CD4-positive, alpha-beta T cell treated with Interleukin-15 for 4 hours (primary cell): ENCODE results near the gene MPO.

Source experiments
- DNase-seq: peaks from one replicate; pipeline ENCODE4 v3.0.0-alpha.2; 2020; ENCODE audit warnings: low spot score

MPO gene

GRCh38 chr17:58264407-58265103 is 16.2 kb downstream of the MPO start:
- no peak for DNase-seq

GRCh38 chr17:58263773-58264172 is 17.0 kb downstream of the MPO start:
- DNase-seq = no peak

DNA sequence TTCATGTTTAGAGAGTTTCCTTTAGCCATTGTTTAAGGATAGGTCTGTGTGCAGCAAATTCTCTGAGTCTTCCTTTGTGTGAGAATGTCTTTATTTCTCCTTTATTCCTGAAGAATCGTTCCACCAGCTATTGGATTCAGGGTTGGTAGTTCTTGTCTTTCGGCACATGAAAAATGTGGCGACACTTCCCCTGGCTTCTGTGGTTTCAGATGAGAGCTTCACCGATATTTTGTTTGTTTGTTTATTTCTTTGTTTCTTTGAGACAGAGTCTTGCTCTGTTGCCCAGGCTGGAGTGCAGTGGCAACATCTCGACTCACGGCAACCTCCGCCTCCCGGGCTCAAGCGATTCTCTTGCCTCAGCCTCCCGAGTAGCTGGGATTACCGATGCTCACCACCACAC is 18.6 kb downstream of the MPO start:
- DNase-seq = no peak

DNA sequence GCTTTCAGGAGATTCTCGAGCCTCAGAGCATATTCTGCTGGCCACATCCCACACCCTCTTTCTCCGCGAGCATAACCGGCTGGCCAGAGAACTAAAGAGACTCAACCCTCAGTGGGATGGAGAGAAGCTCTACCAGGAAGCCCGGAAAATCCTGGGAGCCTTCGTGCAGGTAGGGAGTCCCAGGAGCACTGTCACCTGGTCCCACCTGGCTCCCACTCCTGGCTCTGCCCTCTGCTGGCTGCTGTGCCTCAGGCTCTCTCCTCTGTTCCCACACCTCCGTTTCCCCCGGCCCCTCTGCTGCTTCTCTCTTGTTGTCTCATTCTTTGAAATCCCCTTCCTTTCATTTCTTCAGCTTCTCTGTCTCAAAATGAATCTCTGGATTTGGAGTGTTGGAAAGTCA is 25.9 kb downstream of the MPO start:
- no peak for DNase-seq

DNA sequence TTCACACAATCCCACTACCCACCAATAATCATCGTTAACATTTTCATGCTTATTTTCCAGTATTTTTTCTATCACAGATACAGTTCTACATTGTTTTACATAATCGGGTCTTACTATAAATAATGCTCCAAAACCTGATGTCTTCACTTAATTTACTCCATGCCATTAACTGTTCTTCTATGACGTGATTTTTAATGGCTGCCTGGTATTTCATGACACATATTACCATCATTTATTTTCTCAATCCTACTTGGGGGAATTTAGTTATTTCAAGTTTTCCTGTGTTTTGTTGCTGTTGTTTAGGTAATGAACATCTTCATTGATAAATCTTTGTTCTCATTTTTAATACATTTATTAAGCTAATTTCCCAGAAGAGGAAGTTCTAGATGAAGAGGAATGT is 27.7 kb downstream of the MPO start:
- DNase-seq = no peak

GRCh38 chr17:58252141-58252540 is 28.6 kb downstream of the MPO start:
- no peak for DNase-seq

DNA sequence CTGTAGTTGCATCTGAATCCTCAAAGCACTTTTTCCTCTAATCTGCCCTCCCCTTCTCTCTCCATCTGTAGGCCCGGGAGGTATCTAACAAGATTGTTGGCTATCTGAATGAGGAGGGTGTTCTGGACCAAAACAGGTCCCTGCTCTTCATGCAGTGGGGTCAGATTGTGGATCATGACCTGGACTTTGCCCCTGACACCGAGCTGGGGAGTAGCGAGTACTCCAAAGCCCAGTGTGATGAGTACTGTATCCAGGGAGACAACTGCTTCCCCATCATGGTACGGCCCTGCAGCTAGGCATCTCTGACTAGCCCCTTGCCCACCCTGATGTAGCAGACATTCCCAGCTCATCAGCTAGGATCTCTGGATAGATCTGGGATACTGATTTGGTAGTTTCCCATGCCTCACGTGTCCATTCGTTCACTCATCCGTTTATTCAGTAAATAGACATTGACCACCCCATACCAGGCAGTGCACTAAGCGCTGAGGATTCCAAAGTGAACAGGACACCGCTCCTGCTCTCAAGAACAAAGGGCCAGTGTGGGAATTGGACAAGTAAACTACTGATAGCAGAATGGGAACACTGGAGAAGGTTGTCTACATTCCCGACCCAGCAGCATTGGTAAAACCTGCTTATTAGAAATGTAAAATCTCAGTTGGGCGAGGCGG is 30.3 kb downstream of the MPO start:
- no peak for DNase-seq

GRCh38 chr17:58249270-58250133 is 31.2 kb downstream of the MPO start:
- peak; percentile 66 for DNase-seq

GRCh38 chr17:58248955-58249269 is 31.8 kb downstream of the MPO start:
- DNase-seq = no peak

DNA sequence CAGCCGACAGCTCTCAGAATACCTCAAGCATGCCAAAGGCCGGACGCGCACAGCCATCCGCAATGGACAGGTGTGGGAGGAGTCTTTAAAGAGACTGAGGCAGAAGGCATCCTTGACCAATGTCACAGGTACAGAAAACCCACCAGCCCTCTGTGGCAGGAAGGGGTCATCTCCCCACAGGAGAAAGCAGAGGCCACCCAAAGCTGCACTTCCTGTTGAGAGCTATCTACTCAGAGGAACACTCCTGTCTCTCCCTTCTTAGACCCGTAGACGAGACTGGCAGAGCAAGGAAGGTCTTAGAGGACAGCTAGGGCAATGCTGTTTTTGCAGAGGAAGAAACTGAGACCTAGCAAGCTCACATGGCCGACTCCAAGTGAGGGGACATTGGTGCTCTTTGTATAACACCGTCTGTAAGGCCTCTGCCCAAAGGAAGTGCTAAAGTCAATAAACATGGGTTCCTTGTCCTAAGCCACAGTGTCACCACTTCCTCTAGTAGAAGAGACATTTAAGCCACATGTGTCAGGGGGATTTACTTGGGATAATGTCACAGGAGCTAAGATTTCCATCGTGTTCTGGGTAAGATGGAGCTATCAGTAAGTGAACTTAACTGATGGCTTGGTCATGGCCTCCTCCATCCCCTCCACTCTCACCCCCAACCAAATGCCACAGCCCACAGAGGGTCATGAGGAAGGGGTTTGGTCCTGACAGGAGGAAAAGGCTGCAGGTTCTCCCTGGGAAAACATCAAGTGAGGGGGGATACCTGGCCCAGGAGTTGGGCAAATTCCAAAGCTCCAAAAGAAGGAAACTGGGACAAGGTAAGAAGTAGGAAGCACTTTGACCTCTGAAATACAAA is 33.0 kb downstream of the MPO start:
- DNase-seq = no peak

DNA sequence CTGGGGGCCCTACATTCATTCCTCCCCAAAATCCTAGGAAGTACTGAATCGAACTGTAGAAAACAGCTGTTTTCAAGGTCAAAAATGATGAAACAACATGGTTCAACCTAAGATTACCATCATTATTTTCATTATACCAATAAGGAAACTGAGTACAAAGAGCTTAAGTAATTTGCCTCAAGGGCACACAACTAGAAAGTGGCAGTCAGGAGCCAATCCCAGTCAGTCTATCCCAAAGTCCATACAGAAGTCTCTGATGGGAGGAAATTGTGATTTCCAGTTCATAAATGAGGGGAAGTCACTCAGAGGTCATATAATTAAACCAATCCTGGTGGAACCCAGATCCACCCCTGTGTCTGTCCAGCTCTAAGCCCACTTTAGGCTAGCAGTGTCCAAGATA is 34.0 kb downstream of the MPO start:
- DNase-seq = no peak

- DNase-seq = no peak
Observed at GRCh38 chr17:58246104-58246740, 34.5 kb downstream of the MPO start.

DNA sequence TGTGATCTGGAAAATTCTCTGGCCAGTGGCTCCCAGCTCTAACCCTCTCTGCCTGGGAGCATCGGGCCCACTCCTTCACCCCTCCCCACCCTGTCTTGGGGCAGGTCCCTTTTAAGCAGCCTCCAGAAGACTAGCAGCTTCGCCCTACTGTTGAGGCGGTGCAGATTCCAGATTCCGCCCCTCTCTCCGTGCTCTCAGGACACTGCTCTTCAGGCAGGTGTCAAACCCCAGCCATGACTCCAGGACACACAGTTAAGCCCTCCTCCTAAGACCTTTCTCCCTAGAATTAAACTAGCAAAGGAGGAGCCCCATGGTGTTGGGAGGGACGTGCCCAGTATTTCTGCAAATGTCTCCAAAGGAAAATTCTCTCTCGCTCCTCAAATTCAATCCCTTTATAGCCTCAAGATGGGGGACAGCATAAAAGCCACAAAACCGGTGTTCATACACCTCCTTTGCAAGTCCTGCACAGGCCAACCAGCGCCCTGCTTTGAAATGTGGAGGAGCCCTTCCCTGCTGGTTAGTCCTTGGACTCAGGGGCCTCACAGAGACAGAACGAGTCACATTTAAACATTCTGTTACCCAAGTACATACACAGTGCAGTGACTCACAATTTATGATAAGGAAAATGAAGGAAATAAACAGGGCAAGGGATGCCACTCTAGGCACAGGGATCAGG is 35.2 kb downstream of the MPO start:
- no peak for DNase-seq

- DNase-seq = no peak
Observed at GRCh38 chr17:58244963-58245362, 35.8 kb downstream of the MPO start.

DNA sequence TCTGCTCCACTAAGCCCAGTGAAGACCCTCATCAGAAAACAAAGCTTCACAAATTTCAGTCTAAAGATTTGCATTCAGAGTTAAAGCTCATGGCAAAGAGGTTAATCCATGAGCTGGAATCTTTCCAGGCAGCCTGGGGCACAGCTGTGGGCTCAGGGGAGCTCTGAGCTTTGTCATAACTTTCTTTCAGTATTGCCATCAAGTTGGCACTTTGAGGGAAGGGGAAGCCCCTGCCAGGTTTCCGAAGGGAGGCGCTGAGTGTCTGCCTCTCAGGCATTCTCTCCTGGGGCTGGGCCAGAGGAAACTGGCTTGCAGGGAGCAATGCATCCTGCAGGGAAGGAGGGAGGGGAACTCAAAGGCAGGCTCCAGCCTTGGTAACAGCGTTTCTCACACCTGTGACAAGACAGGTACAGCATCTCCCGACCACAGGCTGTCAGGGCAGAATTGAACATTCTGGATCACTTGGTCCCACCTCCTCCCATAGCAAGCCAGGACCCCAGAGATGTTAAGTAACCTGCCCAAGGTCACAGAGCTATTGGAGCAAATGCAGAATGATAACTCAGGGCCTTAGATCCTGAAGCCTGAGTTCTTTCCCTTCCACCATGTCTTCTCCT is 38.5 kb downstream of the MPO start:
- no peak for DNase-seq

GRCh38 chr17:58239987-58240386 is 40.7 kb downstream of the MPO start:
- no peak for DNase-seq

DNA sequence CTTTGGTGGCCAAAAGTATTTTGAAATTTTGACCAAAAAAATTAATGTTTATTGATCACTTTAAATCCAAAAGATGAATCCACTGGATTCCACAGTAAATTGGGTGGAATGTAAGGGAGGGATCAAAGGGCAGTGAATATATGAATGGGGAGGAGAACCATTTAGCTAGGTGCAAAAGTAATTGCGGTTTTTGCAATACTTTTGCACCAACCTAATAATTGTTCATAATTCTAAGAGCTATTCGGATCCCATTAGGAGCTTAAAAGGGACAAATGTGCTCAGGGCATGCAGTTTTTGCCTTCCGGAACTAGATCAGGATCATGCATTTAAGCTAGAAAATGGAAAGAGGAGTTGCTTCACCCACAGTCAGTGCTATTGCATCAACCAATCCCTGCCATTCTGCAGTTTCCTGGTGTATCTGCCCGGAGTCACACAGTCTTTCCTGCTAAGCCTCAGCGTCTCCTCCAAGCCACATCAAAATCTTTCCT is 42.5 kb downstream of the MPO start, which contains the start of gene LPO:
TSS of gene LPO (plus strand) at position 438 of the 488 bp plus-strand sequence. CDS start 4,396 bp downstream, outside the sequence.
- no peak for DNase-seq

- DNase-seq = no peak
Observed at GRCh38 chr17:58236394-58236793, 44.3 kb downstream of the MPO start.

DNA sequence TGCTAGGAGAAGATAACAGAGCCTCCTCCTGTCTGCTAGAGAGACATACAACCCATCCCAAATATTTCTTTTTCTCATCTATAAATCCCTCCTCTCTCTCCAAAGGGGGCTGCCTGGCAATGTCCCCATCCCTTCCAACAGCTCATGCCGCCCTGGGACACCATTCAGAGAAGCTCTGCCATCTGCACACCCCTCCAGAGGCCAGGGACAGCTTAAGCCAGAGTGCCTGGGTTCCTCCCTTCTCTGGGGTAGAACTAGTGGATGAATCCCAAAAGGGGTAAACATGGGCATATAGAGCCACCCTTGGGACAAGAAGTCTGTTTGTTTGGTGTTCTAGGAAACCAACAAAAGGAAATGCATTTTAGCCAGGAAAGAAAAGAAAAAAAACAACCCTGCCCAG is 44.9 kb downstream of the MPO start:
- no peak for DNase-seq

GRCh38 chr17:58234512-58234911 is 46.2 kb downstream of the MPO start:
- DNase-seq = no peak
